GM18517 (cell line): Measurements from ENCODE around the gene MYH14.

Source experiments
- ATAC-seq: cut with Tn5 transposase; IDR thresholded peaks from one replicate; pipeline ENCODE4 v1.9.1; 2021; ENCODE audit warnings: mild to moderate bottlenecking, moderate library complexity; ENCODE audit not compliant: unreplicated experiment

Gene MYH14

GRCh38 chr19:50192463-50193211 lies 10.8 kb upstream of the MYH14 start:
- ATAC-seq, result no peak

GRCh38 chr19:50195224-50195623 lies 8.2 kb upstream of the MYH14 start:
- ATAC-seq, result no peak

GRCh38 chr19:50196322-50196932 lies 7.0 kb upstream of the MYH14 start:
- no peak for ATAC-seq

GRCh38 chr19:50197348-50197747 lies 6.1 kb upstream of the MYH14 start:
- no peak for ATAC-seq

GRCh38 chr19:50198431-50199258 lies 4.8 kb upstream of the MYH14 start:
- no peak for ATAC-seq

- no peak for ATAC-seq
Observed at GRCh38 chr19:50199259-50199555, 4.2 kb upstream of the MYH14 start.

- ATAC-seq, result no peak
Observed at GRCh38 chr19:50202386-50202785, 1.0 kb upstream of the MYH14 start.

GRCh38 chr19:50202962-50203280 lies 501 bp upstream of the MYH14 start:
- no peak for ATAC-seq

GRCh38 chr19:50204081-50204428 lies 633 bp downstream of the MYH14 start:
- ATAC-seq, result no peak

GRCh38 chr19:50204811-50205675 lies 1.6 kb downstream of the MYH14 start:
- no peak for ATAC-seq

GRCh38 chr19:50205681-50206138 lies 2.3 kb downstream of the MYH14 start:
- ATAC-seq, result no peak

GRCh38 chr19:50206191-50206590 lies 2.8 kb downstream of the MYH14 start:
- ATAC-seq, result no peak

GRCh38 chr19:50207730-50208129 lies 4.3 kb downstream of the MYH14 start:
- ATAC-seq, result no peak

GRCh38 chr19:50209131-50209530 lies 5.7 kb downstream of the MYH14 start:
- ATAC-seq, result no peak

GRCh38 chr19:50210425-50210824 lies 7.0 kb downstream of the MYH14 start:
- ATAC-seq, result no peak

GRCh38 chr19:50213925-50214324 lies 10.5 kb downstream of the MYH14 start:
- ATAC-seq, result no peak

GRCh38 chr19:50214699-50215543 lies 11.5 kb downstream of the MYH14 start:
- ATAC-seq, result no peak

GRCh38 chr19:50215820-50216219 lies 12.4 kb downstream of the MYH14 start:
- ATAC-seq, result no peak

- no peak for ATAC-seq
Observed at GRCh38 chr19:50221087-50221486, 17.7 kb downstream of the MYH14 start.

- no peak for ATAC-seq
Observed at GRCh38 chr19:50222691-50223438, 19.4 kb downstream of the MYH14 start.
